ENCODE data around the gene TMEM225B. TPM values are rescaled to one million over a fixed set of nuclear protein-coding genes. Genes with fewer than 3 reads are reported as not detected.
A peak's percentile ranks its signal among the peaks of the same experiment; 100 is the strongest.
"Not testable (repeated sequence)": the region's sequence is repeated elsewhere in the genome, so short reads cannot be mapped to it uniquely, and the experiment has no call there.

Gene TMEM225B, protein sequence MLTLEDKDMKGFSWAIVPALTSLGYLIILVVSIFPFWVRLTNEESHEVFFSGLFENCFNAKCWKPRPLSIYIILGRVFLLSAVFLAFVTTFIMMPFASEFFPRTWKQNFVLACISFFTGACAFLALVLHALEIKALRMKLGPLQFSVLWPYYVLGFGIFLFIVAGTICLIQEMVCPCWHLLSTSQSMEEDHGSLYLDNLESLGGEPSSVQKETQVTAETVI
- total RNA-seq (1.1 TPM), polyA plus RNA-seq (1 to 10 TPM in 2 of 4 donors, under 1 TPM in 2; 0.67 to 2.3 (median 1.00) TPM)

DNA sequence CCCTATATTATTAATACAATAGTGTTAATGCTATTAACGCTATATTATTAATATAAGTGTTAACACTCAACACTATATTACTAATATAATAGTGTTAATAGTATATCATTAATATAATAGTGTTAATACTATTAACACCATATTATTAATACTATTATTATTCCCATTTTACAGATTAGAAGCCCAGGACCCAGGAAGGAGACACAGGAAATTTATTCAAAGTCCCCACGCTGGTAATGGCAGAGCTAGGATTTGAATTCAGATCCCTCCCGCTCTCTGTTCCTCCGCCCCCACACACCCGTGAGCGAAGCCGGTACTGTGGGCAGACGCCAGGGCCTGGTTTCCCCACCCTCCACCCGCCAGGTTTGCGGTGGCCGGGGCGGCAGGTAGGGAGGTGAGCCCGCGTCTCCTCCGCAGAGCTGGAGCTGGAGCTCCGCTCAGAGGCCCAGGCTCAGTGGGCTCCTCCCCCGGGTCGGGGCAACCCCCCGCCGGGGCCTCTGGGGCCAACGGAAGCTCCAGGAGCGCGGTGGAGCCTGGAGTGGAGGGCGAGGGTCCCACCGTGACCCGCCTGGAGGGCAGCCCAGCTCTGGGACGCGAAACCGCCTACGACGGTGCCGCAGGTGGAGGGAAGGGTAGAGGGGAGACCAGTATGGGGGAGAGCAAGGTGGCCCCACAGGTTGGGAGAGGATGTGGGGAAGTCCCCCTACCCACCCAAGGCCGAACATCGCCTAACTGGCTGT lies at the start of gene TMEM225B:
TMEM225B (plus strand) TSS at position 506 of the 740 bp plus-strand sequence. CDS start 6,122 bp downstream, outside the sequence.
- Histone ChIP-seq H3K27ac (ENCODE audit: insufficient read depth, low read length, poor library complexity, severe bottlenecking) (no peak within 1 kb of the TSS), H3K36me3 (ENCODE audit: control insufficient read depth, insufficient read depth, low read length) (no peaks in the 10 kb centered on the region), H3K4me3 (ENCODE audit: low read depth, low read length) (no peak within 1 kb of the TSS), H3K27me3 (ENCODE audit: control insufficient read depth, insufficient read depth, low read length) (no peaks in the 10 kb centered on the region), H3K9me3 (ENCODE audit: control insufficient read depth in 2 of 2, low read length in 2 of 2) (no peaks in the 10 kb centered on the region), H3K4me1 (ENCODE audit: control insufficient read depth, insufficient read depth, low read length, poor library complexity, severe bottlenecking) (no peaks in the 10 kb centered on the region)
- H3K9me3 Mint-ChIP-seq: no peaks in the 10 kb centered on the region
- no peaks in the 10 kb centered on the region for H3K27me3 Mint-ChIP-seq
- no peak within 1 kb of the TSS for H3K4me3 Mint-ChIP-seq
- peak in 1 of 3 donors; percentile 39 for DNase-seq
- ATAC-seq (ENCODE audit: low read depth in 2 of 2): no peak
- H3K36me3 Mint-ChIP-seq: no peaks in the 10 kb centered on the region
- H3K27ac Mint-ChIP-seq: no peak within 1 kb of the TSS
- H3K4me1 Mint-ChIP-seq: no peaks in the 10 kb centered on the region

DNA sequence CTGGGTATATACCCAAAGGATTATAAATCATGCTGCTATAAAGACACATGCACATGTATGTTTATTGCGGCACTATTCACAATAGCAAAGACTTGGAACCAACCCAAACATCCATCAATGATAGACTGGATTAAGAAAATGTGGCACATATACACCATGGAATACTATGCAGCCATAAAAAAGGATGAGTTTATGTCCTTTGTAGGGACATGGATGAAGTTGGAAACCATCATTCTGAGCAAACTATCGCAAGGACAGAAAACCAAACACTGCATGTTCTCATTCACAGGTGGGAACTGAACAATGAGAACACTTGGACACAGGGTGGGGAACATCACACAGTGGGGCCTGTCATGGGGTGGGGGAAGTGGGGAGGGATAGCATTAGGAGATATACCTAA lies 48.5 kb upstream of the TMEM225B start:
- not testable (repeated sequence) for H3K27me3 ChIP-seq (ENCODE audit: control insufficient read depth, insufficient read depth, low read length); H3K27ac ChIP-seq (ENCODE audit: insufficient read depth, low read length, poor library complexity, severe bottlenecking); H3K9me3 ChIP-seq (ENCODE audit: control insufficient read depth in 2 of 2, low read length in 2 of 2); H3K4me3 ChIP-seq (ENCODE audit: low read depth, low read length); H3K9me3 Mint-ChIP-seq; H3K27ac Mint-ChIP-seq; ATAC-seq (ENCODE audit: low read depth in 2 of 2); DNase-seq; H3K27me3 Mint-ChIP-seq
- Mint-ChIP-seq H3K4me3 (peak overlapping the region in 2 of 4 donors; percentile 4 to 61), H3K4me1 (peaks cover 11 to 35% (median 22%) of the 10 kb centered on the region in 4 donors), H3K36me3 (peaks cover 15% of the 10 kb centered on the region)
- H3K4me1 ChIP-seq (ENCODE audit: control insufficient read depth, insufficient read depth, low read length, poor library complexity, severe bottlenecking): peaks cover 10% of the 10 kb centered on the region
- H3K36me3 ChIP-seq (ENCODE audit: control insufficient read depth, insufficient read depth, low read length): peaks cover 13% of the 10 kb centered on the region

DNA sequence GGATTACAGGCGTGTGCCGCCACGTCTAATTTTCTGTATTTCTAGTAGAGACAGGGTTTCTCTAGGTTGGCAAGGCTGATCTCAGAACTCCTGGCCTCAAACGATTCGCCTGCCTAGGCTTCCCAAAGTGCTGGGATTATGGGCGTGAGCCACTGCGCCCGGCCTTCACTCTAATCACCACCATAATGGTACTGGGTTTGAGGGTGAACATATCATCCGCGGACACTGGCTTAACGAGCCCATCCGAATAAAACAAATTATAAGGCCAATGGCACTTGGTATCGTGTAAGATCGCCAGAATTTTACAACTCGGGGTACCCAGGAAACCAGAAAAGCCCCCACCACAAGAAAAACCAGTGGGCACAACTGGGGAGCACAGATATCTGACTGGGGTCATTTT lies 46.7 kb upstream of the TMEM225B start:
- H3K4me3 ChIP-seq (ENCODE audit: low read depth, low read length): peak overlapping the region; percentile 89
- no peak for ATAC-seq (ENCODE audit: low read depth in 2 of 2)
- peaks cover 11 to 46% (median 30%) of the 10 kb centered on the region in 4 donors for H3K4me1 Mint-ChIP-seq
- H3K27me3 ChIP-seq (ENCODE audit: control insufficient read depth, insufficient read depth, low read length): no peaks in the 10 kb centered on the region
- peak overlapping the region; percentile 86 for H3K27ac ChIP-seq (ENCODE audit: insufficient read depth, low read length, poor library complexity, severe bottlenecking)
- no peaks in the 10 kb centered on the region for H3K27me3 Mint-ChIP-seq
- H3K27ac Mint-ChIP-seq: peak overlapping the region; percentile 95 to 99 (median 98)
- peaks cover 22% of the 10 kb centered on the region for H3K36me3 Mint-ChIP-seq
- peaks cover 28% of the 10 kb centered on the region for H3K36me3 ChIP-seq (ENCODE audit: control insufficient read depth, insufficient read depth, low read length)
- DNase-seq: no peak
- H3K9me3 ChIP-seq (ENCODE audit: control insufficient read depth in 2 of 2, low read length in 2 of 2): no peaks in the 10 kb centered on the region
- H3K4me3 Mint-ChIP-seq: peak overlapping the region; percentile 87 to 97 (median 92)
- peaks cover 0 to 6% (median 0%) of the 10 kb centered on the region in 7 donors for H3K9me3 Mint-ChIP-seq
- H3K4me1 ChIP-seq (ENCODE audit: control insufficient read depth, insufficient read depth, low read length, poor library complexity, severe bottlenecking): peaks cover 18% of the 10 kb centered on the region

DNA sequence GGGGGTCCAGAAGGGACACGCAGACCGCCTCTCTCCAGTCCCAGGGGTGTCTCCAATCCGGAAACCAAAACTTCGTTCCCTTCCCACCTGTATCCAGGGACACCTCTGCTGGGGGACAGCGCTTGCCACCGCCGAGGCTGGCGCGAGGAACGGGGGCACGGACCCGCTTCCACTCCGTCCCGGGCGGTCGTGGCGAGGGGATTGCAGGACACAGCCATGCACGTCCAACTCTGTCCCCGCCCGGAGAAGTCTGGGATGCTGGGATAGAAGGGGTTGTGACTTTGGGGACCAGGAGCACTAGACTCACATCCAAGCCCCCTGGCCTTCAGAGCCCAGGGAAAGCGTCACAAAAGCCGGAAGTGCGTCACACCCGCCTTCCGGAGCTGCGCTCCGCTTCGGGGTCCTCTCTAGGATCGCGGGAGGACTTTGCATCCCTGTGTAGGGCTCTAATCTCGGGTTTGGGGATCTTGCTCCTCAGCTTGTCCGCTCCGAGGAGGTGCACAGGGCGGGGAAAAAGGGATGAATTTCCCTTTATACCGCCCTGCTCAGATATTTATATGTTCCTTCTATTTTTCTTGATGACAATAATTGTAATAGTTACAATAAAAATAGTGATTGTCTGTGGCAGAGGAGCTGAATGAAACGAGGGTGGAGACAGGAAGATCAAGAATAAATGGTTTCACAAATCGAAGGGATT lies 46.2 kb upstream of the TMEM225B start, which contains the start of gene FAM200A:
FAM200A (minus strand) TSS at position 348 of the 697 bp plus-strand sequence. CDS start 3,707 bp downstream, outside the sequence.
- Mint-ChIP-seq H3K27me3 (no peaks in the 10 kb centered on the region), H3K4me1 (peaks cover 11 to 52% (median 32%) of the 10 kb centered on the region in 4 donors), H3K36me3 (peaks cover 22% of the 10 kb centered on the region), H3K9me3 (peaks cover 0 to 6% (median 0%) of the 10 kb centered on the region in 7 donors), H3K4me3 (peak within 1 kb of the TSS; percentile 87 to 97 (median 92)), H3K27ac (peak within 1 kb of the TSS; percentile 95 to 99 (median 98))
- peak within 1 kb of the TSS; percentile 86 for H3K27ac ChIP-seq (ENCODE audit: insufficient read depth, low read length, poor library complexity, severe bottlenecking)
- H3K27me3 ChIP-seq (ENCODE audit: control insufficient read depth, insufficient read depth, low read length): no peaks in the 10 kb centered on the region
- DNase-seq (peak; percentile 83 to 93 (median 85)), ATAC-seq (ENCODE audit: low read depth in 2 of 2) (peak; percentile 96 to 98)
- peaks cover 24% of the 10 kb centered on the region for H3K4me1 ChIP-seq (ENCODE audit: control insufficient read depth, insufficient read depth, low read length, poor library complexity, severe bottlenecking)
- peak within 1 kb of the TSS; percentile 89 for H3K4me3 ChIP-seq (ENCODE audit: low read depth, low read length)
- no peaks in the 10 kb centered on the region for H3K9me3 ChIP-seq (ENCODE audit: control insufficient read depth in 2 of 2, low read length in 2 of 2)
- H3K36me3 ChIP-seq (ENCODE audit: control insufficient read depth, insufficient read depth, low read length): peaks cover 29% of the 10 kb centered on the region

DNA sequence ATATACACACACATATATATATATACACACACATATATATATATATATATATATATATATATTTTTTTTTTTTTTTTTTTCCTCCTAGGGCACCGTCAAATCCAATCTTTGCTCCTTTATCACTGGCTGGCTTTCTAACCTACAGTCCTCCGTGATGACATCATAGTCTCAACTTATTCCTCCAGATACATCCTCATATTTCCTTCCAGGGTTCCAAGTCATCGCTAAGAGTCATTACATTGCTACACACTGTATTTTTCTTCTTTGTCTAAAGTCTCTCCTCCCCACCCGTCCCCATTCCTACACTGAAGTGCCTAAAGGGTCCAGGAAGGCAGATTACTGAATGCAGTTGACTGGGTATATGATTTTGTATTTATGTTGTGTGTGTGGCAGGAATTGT lies 45.0 kb upstream of the TMEM225B start:
- Mint-ChIP-seq H3K9me3 (peaks cover 0 to 6% (median 0%) of the 10 kb centered on the region in 7 donors), H3K4me1 (peaks cover 11 to 63% (median 40%) of the 10 kb centered on the region in 4 donors), H3K36me3 (peaks cover 24% of the 10 kb centered on the region), H3K4me3 (peak overlapping the region in 2 of 4 donors; percentile 20 to 40), H3K27ac (no peak overlapping the region), H3K27me3 (peaks cover 4% of the 10 kb centered on the region)
- ATAC-seq (ENCODE audit: low read depth in 2 of 2): no peak
- DNase-seq: no peak
- Histone ChIP-seq H3K4me1 (ENCODE audit: control insufficient read depth, insufficient read depth, low read length, poor library complexity, severe bottlenecking) (peaks cover 35% of the 10 kb centered on the region), H3K27ac (ENCODE audit: insufficient read depth, low read length, poor library complexity, severe bottlenecking) (no peak overlapping the region), H3K9me3 (ENCODE audit: control insufficient read depth in 2 of 2, low read length in 2 of 2) (no peaks in the 10 kb centered on the region), H3K27me3 (ENCODE audit: control insufficient read depth, insufficient read depth, low read length) (no peaks in the 10 kb centered on the region), H3K36me3 (ENCODE audit: control insufficient read depth, insufficient read depth, low read length) (peaks cover 19% of the 10 kb centered on the region), H3K4me3 (ENCODE audit: low read depth, low read length) (no peak overlapping the region)

DNA sequence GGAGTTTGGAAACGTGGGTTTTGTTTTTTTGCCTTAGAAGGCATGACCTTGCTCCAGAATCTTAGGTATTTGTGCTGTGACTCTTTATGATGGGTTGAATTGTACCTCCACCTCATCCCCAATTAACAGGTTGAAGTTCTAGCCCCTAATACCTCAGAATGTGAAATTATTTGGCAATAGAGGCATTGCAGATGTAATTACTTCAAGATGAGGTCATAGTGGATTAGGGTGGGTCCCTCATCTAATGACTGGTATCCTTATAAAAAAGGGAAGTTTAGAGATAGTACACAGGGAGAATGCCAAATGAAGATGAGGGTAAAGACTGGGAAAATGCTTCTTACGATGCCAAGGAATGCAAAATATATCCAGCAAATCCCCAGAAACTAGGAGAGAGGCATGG lies 43.1 kb upstream of the TMEM225B start:
- ATAC-seq (ENCODE audit: low read depth in 2 of 2) (no peak), DNase-seq (no peak)
- Mint-ChIP-seq H3K27me3 (peaks cover 8% of the 10 kb centered on the region), H3K27ac (no peak overlapping the region), H3K9me3 (peaks cover 0 to 2% (median 0%) of the 10 kb centered on the region in 7 donors), H3K4me1 (peaks cover 11 to 62% (median 41%) of the 10 kb centered on the region in 4 donors), H3K36me3 (peaks cover 19% of the 10 kb centered on the region), H3K4me3 (peak overlapping the region in 3 of 4 donors; percentile 6 to 62 (median 15))
- Histone ChIP-seq H3K36me3 (ENCODE audit: control insufficient read depth, insufficient read depth, low read length) (peaks cover 15% of the 10 kb centered on the region), H3K4me3 (ENCODE audit: low read depth, low read length) (no peak overlapping the region), H3K27me3 (ENCODE audit: control insufficient read depth, insufficient read depth, low read length) (no peaks in the 10 kb centered on the region), H3K4me1 (ENCODE audit: control insufficient read depth, insufficient read depth, low read length, poor library complexity, severe bottlenecking) (peaks cover 46% of the 10 kb centered on the region), H3K9me3 (ENCODE audit: control insufficient read depth in 2 of 2, low read length in 2 of 2) (no peaks in the 10 kb centered on the region), H3K27ac (ENCODE audit: insufficient read depth, low read length, poor library complexity, severe bottlenecking) (no peak overlapping the region)

DNA sequence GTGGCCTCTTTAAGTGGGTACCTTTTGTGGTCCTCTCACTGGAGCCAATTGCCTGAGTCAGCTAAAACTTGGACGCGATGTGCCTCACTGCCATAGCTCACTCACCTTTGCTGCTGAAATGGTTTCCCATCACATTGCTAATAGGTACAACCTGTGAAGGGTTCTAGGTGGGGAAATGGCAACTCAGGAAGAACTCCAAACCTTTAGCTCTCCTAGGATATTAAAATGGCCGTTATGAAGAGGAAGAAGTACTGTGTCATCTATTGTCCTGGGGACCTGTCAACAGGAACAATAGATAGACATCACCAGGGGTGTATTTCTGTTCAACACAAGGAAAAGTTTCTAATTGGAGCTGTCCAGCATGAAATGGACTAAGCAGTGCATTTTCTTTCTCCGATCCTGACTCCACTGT lies 40.9 kb upstream of the TMEM225B start:
- Mint-ChIP-seq H3K4me1 (peaks cover 13 to 66% (median 45%) of the 10 kb centered on the region in 4 donors), H3K9me3 (peaks cover 0 to 2% (median 0%) of the 10 kb centered on the region in 7 donors), H3K27me3 (peaks cover 8% of the 10 kb centered on the region), H3K27ac (peak overlapping the region; percentile 99), H3K4me3 (peak overlapping the region; percentile 92 to 100 (median 96)), H3K36me3 (peaks cover 32% of the 10 kb centered on the region)
- Histone ChIP-seq H3K4me1 (ENCODE audit: control insufficient read depth, insufficient read depth, low read length, poor library complexity, severe bottlenecking) (peaks cover 47% of the 10 kb centered on the region), H3K9me3 (ENCODE audit: control insufficient read depth in 2 of 2, low read length in 2 of 2) (no peaks in the 10 kb centered on the region), H3K27ac (ENCODE audit: insufficient read depth, low read length, poor library complexity, severe bottlenecking) (peak overlapping the region; percentile 95), H3K4me3 (ENCODE audit: low read depth, low read length) (peak overlapping the region; percentile 98), H3K36me3 (ENCODE audit: control insufficient read depth, insufficient read depth, low read length) (peaks cover 35% of the 10 kb centered on the region), H3K27me3 (ENCODE audit: control insufficient read depth, insufficient read depth, low read length) (no peaks in the 10 kb centered on the region)
- no peak for ATAC-seq (ENCODE audit: low read depth in 2 of 2)
- DNase-seq: peak in 1 of 3 donors; percentile 16
